Natural killer cell (primary cell): ENCODE results near the gene HARBI1. TPM values are rescaled to one million over a fixed set of nuclear protein-coding genes. Genes with fewer than 3 reads are reported as not detected.

Experiments used
- ATAC-seq, 3 donors: fragments of 150-1000 bp in 2 of 3; fragments of 200-7000 bp in 1 of 3; cut with Tn5 transposase; 1 replicate in 1 of 3; 2 replicates in 2 of 3; pipeline ENCODE4 v1.10.0; 2021; ENCODE audit warnings: mild to moderate bottlenecking in 2 of 3, moderate library complexity in 2 of 3
- DNase-seq, 2 donors: peaks; one replicate each; pipeline versions ENCODE4 v3.0.0 to v3.0.0-alpha.2; 2013 to 2021; ENCODE audit warnings: mixed read lengths in 1 of 2
- H3K27ac ChIP-seq: one replicate; pipeline ENCODE4 v1.5.1; 2013; ENCODE audit warnings: mild to moderate bottlenecking, low read length
- H3K27me3 ChIP-seq: one replicate; pipeline ENCODE4 v1.6.1; 2013; ENCODE audit warnings: low read length; ENCODE audit not compliant: control insufficient read depth, insufficient read depth
- H3K36me3 ChIP-seq: one replicate; pipeline ENCODE4 v1.6.1; 2013; ENCODE audit warnings: low read length; ENCODE audit not compliant: control insufficient read depth, insufficient read depth
- H3K4me1 ChIP-seq: one replicate; pipeline ENCODE4 v1.6.1; 2013; ENCODE audit warnings: low read length; ENCODE audit not compliant: control insufficient read depth, insufficient read depth
- H3K4me3 ChIP-seq: one replicate; pipeline ENCODE4 v1.5.1; 2013; ENCODE audit warnings: low read length
- H3K9me3 ChIP-seq: one replicate; pipeline ENCODE4 v1.6.1; 2013; ENCODE audit warnings: low read length; ENCODE audit not compliant: control insufficient read depth, insufficient read depth
- H3K27ac Mint-ChIP-seq, 2 donors: one replicate each; pipeline ENCODE4 v1.8.0; 2022; ENCODE audit warnings: mild to moderate bottlenecking in 2 of 2, mixed read lengths in 2 of 2, moderate library complexity in 1 of 2
- H3K27me3 Mint-ChIP-seq, 2 donors: one replicate each; pipeline ENCODE4 v1.8.0; 2022; ENCODE audit warnings: low read depth in 2 of 2, mixed read lengths in 2 of 2
- H3K36me3 Mint-ChIP-seq: one replicate; pipeline ENCODE4 v1.8.0; 2022; ENCODE audit warnings: mixed read lengths
- H3K4me1 Mint-ChIP-seq, 2 donors: one replicate each; pipeline ENCODE4 v1.8.0; 2022; ENCODE audit warnings: mixed read lengths in 2 of 2
- H3K4me3 Mint-ChIP-seq: one replicate; pipeline ENCODE4 v1.8.0; 2022; ENCODE audit warnings: mild to moderate bottlenecking, moderate library complexity, mixed read lengths
- H3K9me3 Mint-ChIP-seq, 2 donors: one replicate each; pipeline ENCODE4 v1.8.0; 2022; ENCODE audit warnings: mixed read lengths in 2 of 2
- WGBS: methylation state at CpG from one replicate; pipeline ENCODE4 v1.1.7; 2013; ENCODE audit warnings: missing lambda C conversion rate; ENCODE audit not compliant: insufficient coverage; 5-methylcytosine and 5-hydroxymethylcytosine counted together
- intact Hi-C: fragments of 100-400 bp; cut with micrococcal nuclease; formaldehyde crosslinking; loops from one replicate; pipeline ENCODE4 v1.14.2; 2022
- total RNA-seq, 4 donors: library from RNA; stranded (reverse); fragments of 120-200 nt in 1 of 4; gene quantifications; one replicate each; pipeline versions ENCODE4 v1.2.3 to v1.2.4, GENCODE V29; 2013 to 2022
- TF ChIP-seq, protein P1 (sequence below): fragments of 200-600 bp; IDR thresholded peaks from one replicate; pipeline ENCODE4 v1.8.0; 2022; ENCODE audit warnings: antibody characterized with exemption

Gene HARBI1
- total RNA-seq, 3 donors from 2014 or later (not counting 1 experiment from before 2014, with no cell fraction given), result 9.9 to 16.8 (median 12.7) TPM

DNA sequence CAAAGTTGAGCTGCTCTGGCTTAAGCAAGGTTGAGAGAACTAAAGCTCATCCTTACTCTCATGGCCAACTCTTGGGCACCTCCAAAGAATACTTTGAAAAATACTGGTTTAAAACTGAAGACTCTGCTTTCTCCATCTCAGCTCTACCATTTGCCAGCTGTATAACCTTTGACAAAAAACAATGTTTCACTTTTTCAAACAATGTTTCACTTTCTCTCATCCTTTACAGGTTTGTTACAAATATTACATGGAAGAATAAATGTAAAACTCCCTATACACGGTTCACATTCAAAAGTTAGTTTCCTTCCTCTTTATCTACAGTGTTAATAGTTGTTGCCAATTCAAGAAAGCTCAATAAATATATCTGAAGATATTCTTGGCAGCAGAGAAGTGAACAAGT, 42.4 kb downstream of the HARBI1 start:
- no peaks in the 10 kb centered on the region for H3K36me3 ChIP-seq
- no CpG with 5 or more reads among the region's 1 CpG for WGBS
- peaks cover 5% of the 10 kb centered on the region for H3K4me1 ChIP-seq
- no peak for DNase-seq
- no peak for ATAC-seq
- Mint-ChIP-seq H3K9me3 (no peaks in the 10 kb centered on the region), H3K4me1 (peaks cover 31 to 45% of the 10 kb centered on the region in 2 donors), H3K27ac (no peak overlapping the region), H3K27me3 (no peaks in the 10 kb centered on the region), H3K4me3 (no peak overlapping the region), H3K36me3 (no peaks in the 10 kb centered on the region)
- no peaks in the 10 kb centered on the region for H3K9me3 ChIP-seq
- no peak overlapping the region for H3K4me3 ChIP-seq
- intact Hi-C loops, result no loop called here
- TF ChIP-seq, protein P1, sequence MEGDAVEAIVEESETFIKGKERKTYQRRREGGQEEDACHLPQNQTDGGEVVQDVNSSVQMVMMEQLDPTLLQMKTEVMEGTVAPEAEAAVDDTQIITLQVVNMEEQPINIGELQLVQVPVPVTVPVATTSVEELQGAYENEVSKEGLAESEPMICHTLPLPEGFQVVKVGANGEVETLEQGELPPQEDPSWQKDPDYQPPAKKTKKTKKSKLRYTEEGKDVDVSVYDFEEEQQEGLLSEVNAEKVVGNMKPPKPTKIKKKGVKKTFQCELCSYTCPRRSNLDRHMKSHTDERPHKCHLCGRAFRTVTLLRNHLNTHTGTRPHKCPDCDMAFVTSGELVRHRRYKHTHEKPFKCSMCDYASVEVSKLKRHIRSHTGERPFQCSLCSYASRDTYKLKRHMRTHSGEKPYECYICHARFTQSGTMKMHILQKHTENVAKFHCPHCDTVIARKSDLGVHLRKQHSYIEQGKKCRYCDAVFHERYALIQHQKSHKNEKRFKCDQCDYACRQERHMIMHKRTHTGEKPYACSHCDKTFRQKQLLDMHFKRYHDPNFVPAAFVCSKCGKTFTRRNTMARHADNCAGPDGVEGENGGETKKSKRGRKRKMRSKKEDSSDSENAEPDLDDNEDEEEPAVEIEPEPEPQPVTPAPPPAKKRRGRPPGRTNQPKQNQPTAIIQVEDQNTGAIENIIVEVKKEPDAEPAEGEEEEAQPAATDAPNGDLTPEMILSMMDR, result no peak
- no peaks in the 10 kb centered on the region for H3K27me3 ChIP-seq
- no peak overlapping the region for H3K27ac ChIP-seq

DNA sequence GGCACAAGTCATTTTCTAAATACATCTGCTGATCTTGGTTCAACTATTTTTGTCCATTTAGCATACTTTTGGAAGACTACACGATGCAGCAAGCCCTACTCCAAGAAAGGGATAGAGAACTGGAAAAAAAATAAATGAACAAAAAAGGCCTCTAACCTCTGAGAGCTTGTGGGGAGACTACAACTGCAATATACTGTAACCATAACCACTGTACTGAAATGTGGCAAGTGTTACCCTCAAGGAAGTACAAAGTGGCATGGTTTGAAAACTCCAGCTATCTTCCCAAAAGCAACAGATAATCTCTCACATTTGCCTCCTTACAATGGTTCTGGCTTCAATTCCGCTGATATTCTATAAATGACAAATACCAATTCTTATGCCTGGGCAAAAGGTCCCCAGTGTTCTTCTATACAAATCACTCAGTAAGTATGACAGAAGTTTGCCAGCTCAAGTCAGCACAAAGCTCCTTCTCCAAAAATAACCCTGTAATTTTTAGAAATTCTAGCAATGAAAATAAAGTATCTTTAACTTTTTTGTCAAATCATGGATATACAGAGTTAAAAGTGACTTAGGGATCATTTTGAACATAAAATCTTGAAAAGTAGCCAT, 46.1 kb downstream of the HARBI1 start:
- no peaks in the 10 kb centered on the region for H3K9me3 Mint-ChIP-seq
- H3K27me3 Mint-ChIP-seq, result no peaks in the 10 kb centered on the region
- intact Hi-C loops, result no loop called here
- Histone ChIP-seq H3K36me3 (no peaks in the 10 kb centered on the region), H3K9me3 (no peaks in the 10 kb centered on the region), H3K27me3 (no peaks in the 10 kb centered on the region), H3K4me1 (peaks cover 5% of the 10 kb centered on the region), H3K27ac (no peak overlapping the region), H3K4me3 (no peak overlapping the region)
- peak; percentile 44 to 84 (median 50) for ATAC-seq
- DNase-seq, result no peak
- no peaks in the 10 kb centered on the region for H3K36me3 Mint-ChIP-seq
- H3K4me1 Mint-ChIP-seq, result peaks cover 19 to 29% of the 10 kb centered on the region in 2 donors
- TF ChIP-seq, protein P1, result no peak
- H3K4me3 Mint-ChIP-seq, result peak overlapping the region; percentile 29
- 58% methylated on average over 2 of the region's 2 CpGs for WGBS
- peak overlapping the region; percentile 29 to 52 for H3K27ac Mint-ChIP-seq

DNA sequence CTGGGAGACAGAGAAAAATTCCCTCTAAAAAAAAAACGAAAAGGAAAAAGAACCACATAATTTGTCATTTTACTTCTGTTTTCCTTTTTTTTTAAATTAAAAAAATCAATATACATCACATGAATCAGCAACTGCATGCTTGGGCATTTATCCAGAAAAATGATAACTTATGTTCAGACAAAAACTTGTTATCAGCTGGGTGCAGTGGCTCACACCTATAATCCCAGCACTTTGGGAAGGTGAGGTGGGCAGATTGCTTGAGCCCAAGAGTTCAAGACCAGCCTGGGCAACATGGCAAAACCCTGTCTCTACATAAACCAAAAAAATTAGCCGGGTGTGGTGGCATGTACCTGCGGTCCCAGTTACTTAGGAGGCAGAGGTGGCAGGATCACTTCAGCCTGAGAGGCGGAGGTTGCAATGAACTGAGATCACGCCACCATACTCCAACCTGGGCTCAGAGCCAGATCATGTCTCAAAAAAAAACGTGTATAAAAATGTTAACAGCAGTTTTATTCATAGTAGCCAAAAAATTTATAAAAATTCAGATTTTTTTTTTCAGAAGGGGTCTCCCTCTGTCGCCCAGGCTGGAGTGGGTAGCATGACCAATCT, 51.7 kb downstream of the HARBI1 start:
- Histone ChIP-seq H3K4me1 (peaks cover 5% of the 10 kb centered on the region), H3K9me3 (no peaks in the 10 kb centered on the region), H3K27ac (no peak overlapping the region), H3K36me3 (no peaks in the 10 kb centered on the region), H3K4me3 (no peak overlapping the region), H3K27me3 (no peaks in the 10 kb centered on the region)
- TF ChIP-seq, protein P1, result no peak
- Mint-ChIP-seq H3K4me3 (no peak overlapping the region), H3K27ac (no peak overlapping the region), H3K27me3 (no peaks in the 10 kb centered on the region), H3K36me3 (no peaks in the 10 kb centered on the region), H3K4me1 (peaks cover 23 to 24% of the 10 kb centered on the region in 2 donors), H3K9me3 (no peaks in the 10 kb centered on the region)
- DNase-seq (no peak), ATAC-seq (no peak)
- 87% methylated on average over 7 of the region's 7 CpGs for WGBS
- intact Hi-C loops, result no loop called here
